PC-9 (cell line): ENCODE data around the gene SLC37A3.

ENCODE experiments used
- EZH2 ChIP-seq: fragments of 200-600 bp; sonication (generic); IDR thresholded peaks from 2 replicates; pipeline ENCODE4 v1.8.0; 2017; ENCODE audit warnings: antibody characterized with exemption, low read depth
- TF ChIP-seq, protein P1 (sequence below): fragments of 200-600 bp; sonication (generic); conservative IDR thresholded peaks from 2 replicates; pipeline ENCODE4 v1.6.1; 2017; ENCODE audit warnings: mixed run types, antibody characterized with exemption, mild to moderate bottlenecking, moderate library complexity

DNA sequence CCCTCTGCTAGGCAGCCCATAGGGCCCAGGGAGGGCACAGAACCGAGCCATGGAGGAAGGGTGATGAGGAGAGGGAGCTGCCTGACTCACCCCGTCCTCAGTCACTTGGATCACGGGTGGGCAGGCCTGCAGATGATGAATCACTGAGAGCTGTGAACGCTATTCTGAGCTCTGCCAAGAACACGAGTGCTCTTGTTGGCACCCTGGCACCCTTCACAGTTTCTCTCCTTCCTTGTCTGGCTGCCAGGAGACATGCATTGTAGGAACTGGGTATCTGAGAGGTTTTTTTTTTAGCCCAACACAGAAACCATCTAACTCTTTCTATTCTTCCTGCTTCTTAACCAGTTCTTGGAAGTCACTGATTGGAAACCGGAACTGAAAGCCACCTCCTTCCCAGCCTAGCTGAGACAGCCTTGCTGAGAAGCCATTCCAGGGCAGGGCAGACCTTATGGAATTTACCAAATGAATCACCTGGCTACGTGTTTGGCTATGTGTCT lies 82.1 kb downstream of the SLC37A3 start:
- TF ChIP-seq, protein P1, sequence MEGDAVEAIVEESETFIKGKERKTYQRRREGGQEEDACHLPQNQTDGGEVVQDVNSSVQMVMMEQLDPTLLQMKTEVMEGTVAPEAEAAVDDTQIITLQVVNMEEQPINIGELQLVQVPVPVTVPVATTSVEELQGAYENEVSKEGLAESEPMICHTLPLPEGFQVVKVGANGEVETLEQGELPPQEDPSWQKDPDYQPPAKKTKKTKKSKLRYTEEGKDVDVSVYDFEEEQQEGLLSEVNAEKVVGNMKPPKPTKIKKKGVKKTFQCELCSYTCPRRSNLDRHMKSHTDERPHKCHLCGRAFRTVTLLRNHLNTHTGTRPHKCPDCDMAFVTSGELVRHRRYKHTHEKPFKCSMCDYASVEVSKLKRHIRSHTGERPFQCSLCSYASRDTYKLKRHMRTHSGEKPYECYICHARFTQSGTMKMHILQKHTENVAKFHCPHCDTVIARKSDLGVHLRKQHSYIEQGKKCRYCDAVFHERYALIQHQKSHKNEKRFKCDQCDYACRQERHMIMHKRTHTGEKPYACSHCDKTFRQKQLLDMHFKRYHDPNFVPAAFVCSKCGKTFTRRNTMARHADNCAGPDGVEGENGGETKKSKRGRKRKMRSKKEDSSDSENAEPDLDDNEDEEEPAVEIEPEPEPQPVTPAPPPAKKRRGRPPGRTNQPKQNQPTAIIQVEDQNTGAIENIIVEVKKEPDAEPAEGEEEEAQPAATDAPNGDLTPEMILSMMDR = no peak
- no peak for TF ChIP-seq EZH2
